Stimulated activated CD8-positive, alpha-beta memory T cell treated with anti-CD3 and anti-CD28 coated beads, Interleukin-15, amount 100 ng/mL, for 1 hour (primary cell): Measurements from ENCODE around the gene TMEM40.
A peak's percentile ranks its signal among the peaks of the same experiment; 100 is the strongest.
"Not testable (repeated sequence)": the region's sequence is repeated elsewhere in the genome, so short reads cannot be mapped to it uniquely, and the experiment has no call there.

ENCODE experiments used
- DNase-seq: peaks from one replicate; pipeline ENCODE4 v3.0.0-alpha.2; 2020; ENCODE audit warnings: low read depth

Gene TMEM40

DNA sequence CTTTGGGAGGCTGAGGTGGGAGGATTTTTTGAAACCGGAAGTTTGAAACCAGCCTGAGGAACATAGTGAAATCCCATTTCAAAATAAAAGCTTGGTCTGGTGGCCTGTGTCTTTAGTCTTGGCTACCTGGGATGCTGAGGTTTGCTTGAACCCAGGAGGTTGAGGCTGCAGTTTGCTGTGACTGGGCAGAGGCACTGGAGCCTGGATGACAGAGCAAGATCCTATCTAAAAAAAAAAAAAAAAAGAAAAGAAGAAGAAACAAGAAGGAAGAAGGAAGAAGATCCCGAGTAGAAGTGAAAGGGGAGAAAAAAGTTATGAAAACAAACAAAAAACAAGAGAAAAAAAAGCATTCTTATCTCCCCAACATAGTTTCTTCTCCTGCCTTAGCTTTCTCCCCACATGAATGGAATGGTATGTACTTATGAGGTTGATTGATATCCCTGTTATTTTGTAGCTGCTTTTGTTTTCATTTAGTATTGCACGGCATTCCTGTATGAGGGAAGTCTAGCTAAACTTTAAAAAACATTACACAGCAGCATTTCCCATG is 42.4 kb downstream of the TMEM40 start:
- no peak for DNase-seq

DNA sequence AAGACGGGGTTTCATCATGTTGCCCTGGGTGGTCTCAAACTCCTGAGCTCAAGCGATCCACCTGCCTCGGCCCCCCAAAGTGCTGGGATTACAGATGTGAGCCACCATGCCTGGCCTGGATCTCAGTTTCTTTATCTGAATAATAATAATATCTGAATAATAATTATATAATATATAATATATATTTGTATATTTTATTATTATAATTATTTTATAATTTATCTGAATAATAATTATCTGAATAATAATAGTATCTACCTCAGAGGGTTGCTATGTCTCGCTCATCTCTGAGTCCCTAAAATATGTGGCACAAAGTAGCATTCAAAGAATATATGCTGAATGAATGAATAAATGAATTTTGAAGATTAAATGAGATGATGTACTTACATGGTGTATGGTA is 44.8 kb downstream of the TMEM40 start:
- no peak for DNase-seq

DNA sequence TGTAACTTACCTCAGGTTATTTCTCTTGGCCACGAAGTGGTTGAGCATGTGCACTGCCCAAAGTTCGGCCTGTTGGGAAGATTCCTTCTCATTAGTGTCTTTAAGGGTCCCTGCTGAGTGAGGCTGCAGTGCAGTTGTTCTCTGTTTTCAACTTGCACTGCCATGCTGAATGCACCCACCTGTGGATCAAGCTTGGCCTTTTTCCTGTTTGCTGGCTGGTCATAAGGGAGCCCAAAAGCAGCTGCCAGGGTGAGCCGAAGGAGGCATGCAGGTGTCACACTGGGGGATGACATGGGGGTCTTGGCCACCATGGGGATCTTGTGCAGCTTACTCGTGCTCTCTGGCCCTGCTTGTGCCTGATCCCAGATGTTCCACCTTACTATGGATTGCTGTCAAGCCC is 49.0 kb downstream of the TMEM40 start:
- no peak for DNase-seq

DNA sequence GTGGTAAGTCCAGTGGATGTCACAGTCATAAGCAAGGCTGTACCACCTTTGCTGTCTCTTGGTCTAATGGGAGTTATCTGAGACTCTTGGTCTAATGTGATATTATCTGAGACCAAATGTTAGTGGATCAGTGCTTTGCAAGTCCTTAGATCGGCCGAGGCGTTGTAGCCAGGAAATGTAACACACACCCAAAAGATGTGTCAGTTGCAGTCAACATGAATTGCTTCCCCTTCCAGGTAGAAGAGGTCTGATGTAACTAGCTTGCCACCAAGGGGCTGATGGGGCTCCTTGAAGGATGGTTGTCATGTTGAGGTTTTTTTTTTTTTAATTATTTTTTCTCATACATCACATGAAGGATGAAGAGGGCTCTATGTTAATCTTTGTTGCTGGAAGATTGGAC is 49.7 kb downstream of the TMEM40 start:
- no peak for DNase-seq

DNA sequence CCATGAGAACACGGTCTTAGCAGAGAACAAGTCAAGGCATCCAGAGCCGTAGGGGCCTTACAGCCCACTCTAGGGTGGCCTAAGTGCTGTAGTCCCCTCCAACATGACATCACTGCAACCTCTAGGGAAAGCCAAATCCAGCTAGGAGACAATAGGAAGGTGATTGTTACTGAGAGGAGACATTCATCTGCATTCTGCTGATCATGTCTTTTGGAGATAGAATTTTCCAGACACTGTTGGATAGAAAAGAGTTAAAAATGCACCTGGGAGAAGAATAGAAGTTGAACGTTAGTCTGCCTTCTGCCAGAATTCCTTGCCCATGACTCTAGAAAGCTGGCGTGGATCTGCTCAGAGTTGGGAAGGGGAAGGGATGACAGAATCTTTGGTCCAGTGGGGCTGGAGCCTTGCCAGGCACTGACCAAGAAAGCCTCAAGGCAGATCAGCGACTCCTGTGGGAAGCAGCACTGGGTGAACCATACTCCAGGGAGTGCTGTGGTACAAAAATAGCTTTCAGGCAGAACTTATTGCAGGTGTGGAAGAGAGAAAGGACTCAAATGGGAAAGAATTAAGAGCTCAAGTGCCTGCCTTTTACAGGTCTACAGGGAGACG is 50.4 kb downstream of the TMEM40 start:
- no peak for DNase-seq

DNA sequence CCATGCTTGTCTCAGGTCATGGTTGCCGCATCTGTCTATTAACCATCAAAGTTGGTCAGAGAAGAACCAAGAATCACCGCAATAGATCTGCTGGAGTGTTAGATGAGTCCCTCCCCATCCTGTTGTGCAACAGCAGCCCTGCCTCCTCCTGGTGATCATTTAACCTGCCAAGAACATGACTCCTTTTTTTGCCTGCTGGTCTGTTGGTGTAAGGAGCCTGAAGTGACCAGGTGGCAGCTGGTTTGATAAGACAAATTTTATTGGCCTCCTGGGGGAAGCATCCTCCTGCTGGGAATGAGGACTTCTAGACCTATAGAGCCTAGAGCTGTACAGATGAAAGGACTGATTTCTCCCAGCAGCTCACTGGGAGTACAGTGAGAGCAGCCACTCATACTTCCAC is 51.6 kb downstream of the TMEM40 start:
- DNase-seq: no peak

DNA sequence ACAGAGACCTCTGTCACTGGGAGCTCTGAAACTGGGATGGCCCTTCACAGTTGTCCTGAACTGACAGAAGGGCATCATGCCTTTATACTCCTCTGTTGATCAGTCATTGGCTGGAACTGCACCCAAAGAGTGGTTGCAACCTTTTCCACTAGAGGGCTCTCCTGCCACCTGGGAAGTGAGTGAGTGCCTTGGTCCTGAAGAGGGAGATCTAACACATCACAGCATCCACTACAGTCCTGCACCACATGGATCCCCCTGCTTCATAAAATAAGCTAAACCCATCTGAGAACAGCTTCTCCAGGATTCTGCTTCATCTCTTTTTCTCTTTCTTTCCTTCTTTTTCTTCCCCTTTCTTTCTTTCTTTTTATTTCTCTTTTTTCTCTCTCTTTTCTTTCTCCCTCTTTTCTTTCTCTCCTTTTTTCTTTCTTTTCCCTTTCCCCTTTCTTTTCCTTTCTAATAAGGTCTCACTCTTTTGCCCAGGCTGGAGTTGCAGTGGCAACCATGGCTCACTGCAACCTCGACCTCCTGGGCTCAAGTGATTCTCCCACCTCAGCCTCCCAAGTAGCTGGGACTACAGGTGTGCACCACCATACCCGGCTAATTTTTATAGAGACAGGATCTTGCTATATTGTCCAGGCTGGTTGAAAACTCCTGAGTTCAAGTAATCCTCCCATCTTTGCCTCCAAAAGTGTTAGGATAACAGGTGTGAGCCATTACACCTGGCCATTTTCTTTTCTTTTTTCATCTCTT is 52.4 kb downstream of the TMEM40 start:
- peak; percentile 37 for DNase-seq

DNA sequence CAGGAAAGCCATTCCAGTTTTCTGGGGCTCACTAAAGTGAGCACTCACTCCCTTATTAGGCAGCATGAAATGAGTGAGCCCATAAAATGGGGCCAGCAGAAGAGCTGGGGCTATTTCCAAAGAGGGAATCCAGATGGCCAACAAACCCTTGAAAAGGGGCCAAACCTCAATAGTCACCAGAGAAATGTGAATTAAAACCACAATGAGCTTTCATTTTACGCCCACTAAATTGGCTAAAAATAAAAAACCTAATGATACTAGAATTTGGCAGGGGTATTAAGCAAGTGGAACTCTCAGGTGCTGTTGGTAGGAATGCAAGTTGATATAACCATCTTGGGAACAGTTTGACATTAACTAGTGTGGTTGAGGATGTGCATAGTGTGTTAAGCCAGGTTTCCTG is 53.1 kb downstream of the TMEM40 start:
- no peak for DNase-seq

DNA sequence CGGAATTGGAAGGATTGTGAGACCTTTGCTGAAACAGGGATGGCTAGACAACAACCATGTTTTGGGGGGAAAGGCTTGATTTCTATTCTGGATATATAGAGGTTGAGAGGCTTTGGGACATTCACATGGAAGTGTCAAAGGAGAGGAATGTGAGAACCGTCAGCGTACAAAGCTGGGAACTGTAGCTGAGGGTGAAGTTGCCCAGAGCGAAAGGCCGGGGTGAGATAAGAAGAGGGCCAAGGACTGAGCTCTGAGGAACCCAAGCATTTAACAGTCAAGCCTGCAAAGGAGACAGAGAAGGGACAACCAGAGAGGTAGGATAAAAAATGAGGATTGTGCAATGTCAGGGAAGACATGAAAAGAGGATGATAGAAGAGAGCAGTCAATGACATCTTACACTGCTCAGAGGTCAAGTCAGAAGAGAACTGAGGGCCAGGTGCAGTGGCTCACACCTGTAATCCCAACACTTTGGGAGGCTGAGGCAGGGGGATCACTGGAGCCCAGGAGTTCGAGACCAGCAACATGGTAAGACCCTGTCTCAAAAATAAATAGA is 53.6 kb downstream of the TMEM40 start:
- DNase-seq: no peak

DNA sequence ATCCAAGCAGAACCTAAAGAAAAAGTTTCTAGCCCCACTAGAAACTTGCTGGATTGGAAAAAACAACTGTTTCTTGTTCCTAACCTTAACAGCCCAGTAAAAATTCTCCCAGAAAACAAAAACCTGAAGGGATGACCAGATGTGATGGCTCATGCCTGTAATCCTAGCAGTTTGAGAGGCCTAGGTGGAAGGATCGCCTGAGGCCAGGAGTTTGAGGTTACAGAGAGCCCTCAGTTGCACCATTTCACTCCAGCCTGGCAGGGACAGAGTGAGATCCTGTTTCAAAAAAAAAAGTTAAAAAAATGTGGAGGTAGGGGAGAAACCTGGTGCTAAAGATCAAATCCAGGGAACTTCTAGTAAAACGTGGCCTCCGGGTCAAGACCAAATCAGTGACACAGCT is 56.6 kb downstream of the TMEM40 start:
- DNase-seq: no peak

DNA sequence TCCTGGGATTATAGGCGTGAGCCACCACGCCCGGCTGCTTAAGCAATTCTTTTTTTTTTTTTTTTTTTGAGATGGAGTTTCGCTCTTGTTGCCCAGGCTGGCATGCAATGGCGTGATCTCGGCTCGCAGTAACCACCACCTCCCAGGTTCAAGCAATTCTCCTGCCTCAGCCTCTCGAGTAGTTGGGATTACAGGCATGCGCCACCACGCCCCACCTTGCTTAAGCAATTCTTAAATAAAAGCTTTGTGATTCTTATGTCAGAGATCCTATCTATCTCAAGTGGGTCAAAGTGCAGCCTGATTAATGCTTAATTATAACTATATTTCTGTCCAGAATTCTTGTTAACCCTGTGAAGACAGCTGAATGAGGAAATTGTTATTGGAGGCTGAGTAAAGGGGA is 57.5 kb downstream of the TMEM40 start:
- not testable (repeated sequence) for DNase-seq

DNA sequence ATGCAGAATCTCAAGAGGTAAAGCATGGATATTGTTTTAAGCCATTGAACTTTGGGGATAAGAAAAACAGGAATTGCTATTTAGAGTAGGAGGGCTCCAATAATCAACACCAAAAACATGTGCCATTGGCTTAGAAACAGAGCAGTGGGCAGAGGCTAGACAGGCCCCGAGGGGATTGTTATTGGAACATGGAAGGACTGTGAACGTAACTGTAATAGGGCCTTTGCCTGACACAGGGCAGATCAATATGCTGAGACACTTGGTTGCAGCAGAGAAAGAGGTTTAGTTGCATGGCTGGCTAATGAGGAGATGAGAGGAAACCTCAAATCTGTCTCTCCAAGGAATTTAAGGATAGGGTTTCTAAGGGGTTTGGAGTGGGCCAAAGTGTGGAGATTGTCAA is 58.3 kb downstream of the TMEM40 start:
- no peak for DNase-seq

DNA sequence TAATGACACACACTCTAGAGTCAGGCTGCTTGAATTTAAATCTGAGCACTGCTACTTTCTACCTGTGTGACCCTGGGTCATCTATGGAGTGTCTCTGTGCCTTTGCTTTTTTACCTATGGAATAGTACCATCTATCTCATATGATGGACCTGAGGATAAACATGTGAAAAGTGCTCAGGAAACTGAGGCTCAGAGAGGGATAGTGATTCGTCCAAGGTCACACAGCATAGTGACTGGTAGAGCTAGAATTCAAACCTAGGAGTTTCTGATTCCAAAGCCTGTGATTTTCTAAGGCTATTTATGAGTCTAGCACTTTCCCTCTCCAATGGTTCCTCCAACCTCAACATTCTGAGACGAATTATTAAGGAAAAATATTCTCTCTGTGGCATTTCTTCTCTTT is 63.1 kb downstream of the TMEM40 start:
- no peak for DNase-seq

DNA sequence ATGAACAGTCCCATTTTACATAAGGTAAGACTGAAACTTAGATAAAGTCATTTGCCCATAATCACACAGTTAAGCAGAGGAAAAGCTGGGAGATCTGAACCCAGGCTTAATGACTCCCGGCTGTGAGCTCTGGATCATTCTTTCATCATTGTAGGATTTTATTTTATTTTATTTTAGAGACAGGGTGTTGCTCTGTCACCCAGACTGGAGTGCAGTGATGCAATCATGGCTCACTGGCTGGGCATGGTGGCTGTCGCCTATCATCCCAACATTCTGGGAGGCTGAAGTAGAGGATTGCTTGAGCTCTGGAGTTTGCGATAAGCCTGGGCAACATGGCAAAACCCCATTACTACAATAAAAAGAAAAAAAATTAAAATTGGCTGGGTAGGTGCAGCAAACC is 63.9 kb downstream of the TMEM40 start:
- no peak for DNase-seq

DNA sequence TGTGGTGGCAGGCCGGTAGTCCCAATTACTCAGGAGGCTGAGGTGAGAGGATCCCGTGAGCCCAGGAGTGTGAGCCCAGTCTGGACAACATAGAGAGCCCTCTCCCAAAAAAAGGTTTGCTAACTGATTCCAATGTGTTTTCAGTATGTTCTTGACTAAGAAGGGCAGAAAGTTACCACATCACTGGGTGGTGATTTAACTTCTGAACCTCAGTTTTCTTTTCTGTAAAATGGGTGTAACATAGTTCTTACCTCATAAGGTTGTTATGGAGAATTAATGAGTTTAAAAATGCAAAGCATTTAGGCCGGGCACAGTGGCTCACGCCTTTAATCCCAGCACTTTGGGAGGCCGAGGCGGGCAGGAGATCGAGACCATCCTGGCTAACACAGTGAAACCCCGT is 66.6 kb downstream of the TMEM40 start:
- DNase-seq: no peak

DNA sequence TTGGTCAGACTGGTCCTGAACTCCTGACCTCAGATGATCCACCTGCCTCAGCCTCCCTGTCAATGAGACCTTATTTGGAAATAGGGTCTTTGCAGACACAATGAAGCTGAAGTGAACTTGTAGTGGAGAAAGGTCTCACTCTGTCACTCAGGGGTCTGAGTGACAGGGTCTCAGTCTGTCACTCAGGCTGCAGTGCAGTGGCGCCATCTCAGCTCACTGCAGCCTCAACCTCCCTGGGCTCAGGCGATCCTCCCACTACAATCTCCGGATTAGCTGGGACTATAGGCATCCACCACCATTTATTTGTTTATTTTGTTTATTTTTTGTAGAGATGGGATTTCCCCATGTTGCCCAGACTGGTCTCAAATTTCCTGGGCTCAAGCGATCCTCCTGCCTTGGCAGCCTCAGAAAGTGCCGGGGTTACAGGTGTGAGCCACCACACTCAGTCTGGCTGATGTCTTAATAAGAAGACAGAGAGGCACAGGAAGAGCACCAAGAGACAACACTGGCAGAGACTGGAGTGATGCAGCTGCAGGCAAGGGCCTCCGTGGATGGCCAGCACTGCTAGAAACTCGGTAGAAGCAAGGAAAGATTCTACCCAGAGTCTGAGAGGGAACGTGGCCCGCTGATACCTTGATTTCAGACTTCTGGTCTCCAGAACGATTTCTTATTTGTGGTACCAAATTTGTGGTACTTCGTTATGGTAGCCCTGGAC is 68.9 kb downstream of the TMEM40 start:
- DNase-seq: no peak

DNA sequence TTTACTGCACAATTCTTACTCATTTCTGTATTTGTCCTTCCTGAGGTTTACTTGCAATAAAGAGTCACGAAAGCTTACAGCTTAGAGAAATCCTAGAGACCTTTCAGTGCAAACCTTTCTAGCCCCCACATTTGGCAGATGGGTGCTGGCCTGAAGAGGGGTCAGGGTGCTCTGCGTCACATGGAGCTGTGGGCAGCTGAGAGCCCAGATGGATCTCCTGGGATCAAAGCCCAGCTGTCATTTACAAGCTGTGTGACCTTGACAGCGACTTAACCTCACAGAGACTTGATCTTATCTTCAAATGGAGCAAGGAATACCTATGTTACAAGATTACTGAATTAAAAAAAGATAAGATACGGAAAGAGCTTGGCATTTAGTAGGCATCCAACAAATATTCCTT is 71.1 kb downstream of the TMEM40 start:
- no peak for DNase-seq

DNA sequence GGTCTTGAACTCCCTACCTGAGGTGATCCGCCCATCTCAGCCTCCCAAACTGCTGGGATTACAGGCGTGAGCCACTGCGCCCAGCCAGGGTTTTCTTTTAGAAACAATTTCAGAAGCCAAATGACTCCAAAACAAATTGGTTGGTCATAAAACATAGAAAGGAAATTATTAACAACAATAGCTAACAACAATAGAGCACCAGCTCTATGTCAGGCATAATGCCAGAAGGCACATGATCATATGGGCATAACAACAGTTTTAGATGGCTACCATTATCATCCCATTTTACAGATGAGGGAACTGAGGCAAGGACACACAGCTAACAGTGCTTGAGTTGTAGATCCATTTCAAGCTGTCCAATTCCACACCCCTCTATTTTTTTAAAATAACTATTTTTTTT is 73.0 kb downstream of the TMEM40 start:
- DNase-seq: no peak
